HCT116 (cell line): ENCODE results near the gene S100P. TPM values are rescaled to one million over a fixed set of nuclear protein-coding genes. Genes with fewer than 3 reads are reported as not detected.

Source experiments
- ATAC-seq: fragments of 200-7000 bp; cut with Tn5 transposase; 2 replicates; pipeline ENCODE4 v1.9.1; 2020; ENCODE audit warnings: mild to moderate bottlenecking, moderate library complexity
- BruUV-seq: library from RNA; stranded (reverse); fragments of 400-500 nt; replicated peaks from 2 replicates; lab custom pipeline; 2021; lab: Mats Ljungman, UMichigan
- CTCF ChIA-PET: fragments of 300-600 bp; sonication (Branson Sonifier 250); formaldehyde crosslinking; loops from one replicate; lab custom pipeline; 2021; ENCODE audit warnings: antibody characterized with exemption; lab: Charles Lee
- POLR2A ChIA-PET: fragments of 300-600, 350-600 bp; sonication (Branson Sonifier 250); formaldehyde crosslinking; loops from one replicate; lab custom pipeline; 2021; ENCODE audit warnings: antibody characterized with exemption; lab: Charles Lee
- RAD21 ChIA-PET, 2 experiments: fragments of 300-600 bp; sonication (Branson Sonifier 250); formaldehyde crosslinking; loops; one replicate each; lab custom pipeline; 2023; ENCODE audit warnings: low total read pairs in 2 of 2; ENCODE audit not compliant: uncharacterized antibody in 2 of 2, unreplicated experiment in 2 of 2, low non-redundant PET in 1 of 2; lab: Charles Lee
- DNase-seq: peaks from one replicate; pipeline ENCODE4 v3.0.0-alpha.2; 2010; ENCODE audit warnings: low read depth, low spot score
- H2AFZ ChIP-seq: fragments of 200-600 bp; shearing (Covaris generic), sonication (generic); 2 replicates; pipeline ENCODE4 v1.6.1; 2017; ENCODE audit warnings: low read depth, mixed run types, mixed read lengths, antibody characterized with exemption, low read length; ENCODE audit not compliant: poor library complexity, severe bottlenecking
- H3K27ac ChIP-seq: 2 replicates; pipeline ENCODE4 v1.5.1; 2012; ENCODE audit warnings: low read depth, low read length
- H3K27me3 ChIP-seq: fragments of 200-600 bp; sonication (generic); 2 replicates; pipeline ENCODE4 v1.6.1; 2016; ENCODE audit warnings: mixed run types, low read length, mixed read lengths; ENCODE audit not compliant: insufficient read depth
- H3K36me3 ChIP-seq, 2 experiments: fragments of 200-500 bp in 1 of 2; fragments of 200-600 bp in 1 of 2; sonication (Bioruptor generic) in 1 of 2; sonication (generic) in 1 of 2; 2 replicates each; pipeline versions ENCODE4 v1.5.1 to v1.6.1; 2014 to 2016; ENCODE audit warnings: low read length in 2 of 2, inconsistent platforms in 1 of 2, mixed read lengths in 1 of 2, mixed run types in 1 of 2; ENCODE audit not compliant: insufficient read depth in 2 of 2, control insufficient read depth in 1 of 2
- H3K4me1 ChIP-seq, 2 experiments: fragments of 200-600 bp in 1 of 2; sonication (generic) in 1 of 2; 2 replicates each; pipeline versions ENCODE4 v1.5.1 to v1.6.1; 2012 to 2017; ENCODE audit warnings: low read length in 2 of 2, inconsistent platforms in 1 of 2, mild to moderate bottlenecking in 1 of 2, mixed read lengths in 1 of 2, mixed run types in 1 of 2, moderate library complexity in 1 of 2; ENCODE audit not compliant: insufficient read depth in 2 of 2, control insufficient read depth in 1 of 2
- H3K4me2 ChIP-seq: fragments of 200-600 bp; sonication (generic); 2 replicates; pipeline ENCODE4 v1.6.1; 2017; ENCODE audit warnings: mixed run types, low read length, mixed read lengths
- H3K4me3 ChIP-seq, 2 experiments: fragments of 200-600 bp in 1 of 2; sonication (generic) in 1 of 2; replicated peaks in 1 of 2; 2 replicates each; pipeline ENCODE4 v1.5.1; 2011 to 2016; ENCODE audit warnings: low read length in 2 of 2, control low read depth in 1 of 2, low read depth in 1 of 2, mild to moderate bottlenecking in 1 of 2, mixed read lengths in 1 of 2, mixed run types in 1 of 2
- H3K79me2 ChIP-seq: fragments of 200-600 bp; sonication (generic); 2 replicates; pipeline ENCODE4 v1.6.1; 2017; ENCODE audit warnings: mild to moderate bottlenecking, mixed run types, low read length, moderate library complexity, mixed read lengths; ENCODE audit not compliant: insufficient read depth
- H3K9ac ChIP-seq: fragments of 200-600 bp; sonication (generic); 2 replicates; pipeline ENCODE4 v1.6.1; 2016; ENCODE audit warnings: low read length, mixed read lengths
- H3K9me2 ChIP-seq: fragments of 200-600 bp; sonication (generic), shearing (Covaris generic); 2 replicates; pipeline ENCODE4 v1.6.1; 2017; ENCODE audit warnings: mixed run types, mild to moderate bottlenecking, moderate library complexity; ENCODE audit not compliant: insufficient read depth
- H3K9me3 ChIP-seq, 2 experiments: fragments of 200-500 bp in 1 of 2; fragments of 200-600 bp in 1 of 2; sonication (Bioruptor generic) in 1 of 2; sonication (generic) in 1 of 2; 2 replicates each; pipeline ENCODE4 v1.6.1; 2014 to 2017; ENCODE audit warnings: low read length in 2 of 2, mixed read lengths in 2 of 2, inconsistent platforms in 1 of 2, low read depth in 1 of 2, mild to moderate bottlenecking in 1 of 2, mixed run types in 1 of 2, moderate library complexity in 1 of 2; ENCODE audit not compliant: control insufficient read depth in 1 of 2, insufficient read depth in 1 of 2
- H4K20me1 ChIP-seq: fragments of 200-600 bp; sonication (generic), shearing (Covaris generic); 2 replicates; pipeline ENCODE4 v1.6.1; 2017; ENCODE audit warnings: mixed run types, mild to moderate bottlenecking, moderate library complexity; ENCODE audit not compliant: insufficient read depth
- CBX3 ChIP-seq: IDR thresholded peaks from 2 replicates; pipeline ENCODE4 v1.6.1; 2012; ENCODE audit warnings: low read depth
- ELF1 ChIP-seq: IDR thresholded peaks from 2 replicates; pipeline ENCODE4 v1.6.1; 2012; ENCODE audit warnings: low read depth, borderline replicate concordance
- EZH2 ChIP-seq: fragments of 200-600 bp; sonication (generic); IDR thresholded peaks from 2 replicates; pipeline ENCODE4 v1.6.1; 2017; ENCODE audit warnings: antibody characterized with exemption, mixed run types
- FOSL1 ChIP-seq: IDR thresholded peaks from 2 replicates; pipeline ENCODE4 v1.6.1; 2012; ENCODE audit warnings: low read depth
- POLR2A ChIP-seq: IDR thresholded peaks from 2 replicates; pipeline ENCODE4 v1.7.0; 2011; ENCODE audit warnings: borderline replicate concordance; ENCODE audit not compliant: insufficient read depth, insufficient read length; ENCODE audit errors: extremely low read depth
- POLR2AphosphoS5 ChIP-seq: IDR thresholded peaks from 2 replicates; pipeline ENCODE4 v1.6.1; 2011; ENCODE audit warnings: mild to moderate bottlenecking, low read depth, low read length, moderate library complexity
- RAD21 ChIP-seq: IDR thresholded peaks from 2 replicates; pipeline ENCODE4 v1.6.1; 2012; ENCODE audit warnings: low read depth, mild to moderate bottlenecking
- SIN3A ChIP-seq: IDR thresholded peaks from 2 replicates; pipeline ENCODE4 v1.6.1; 2012; ENCODE audit warnings: low read depth
- SP1 ChIP-seq: IDR thresholded peaks from 2 replicates; pipeline ENCODE4 v1.6.1; 2012; ENCODE audit warnings: low read depth
- SRF ChIP-seq: IDR thresholded peaks from 2 replicates; pipeline ENCODE4 v1.6.1; 2012; ENCODE audit warnings: low read depth
- TCF7L2 ChIP-seq: IDR thresholded peaks from 2 replicates; pipeline ENCODE4 v1.7.0; 2011; ENCODE audit warnings: borderline replicate concordance, inconsistent platforms; ENCODE audit not compliant: insufficient read depth, insufficient read length; ENCODE audit errors: extremely low read depth
- YY1 ChIP-seq: IDR thresholded peaks from 2 replicates; pipeline ENCODE4 v1.6.1; 2011; ENCODE audit warnings: low read length, low read depth, moderate library complexity, mild to moderate bottlenecking; ENCODE audit not compliant: insufficient replicate concordance; ENCODE audit errors: extremely low read depth
- ZFX ChIP-seq: fragments of 450-650 bp; IDR thresholded peaks from 2 replicates; pipeline ENCODE4 v1.6.1; 2017
- ZNF274 ChIP-seq: fragments of 200-500 bp; sonication (Bioruptor generic); IDR thresholded peaks from 2 replicates; pipeline ENCODE4 v1.6.1; 2014; ENCODE audit warnings: mild to moderate bottlenecking, low read depth, low read length, inconsistent platforms
- intact Hi-C: fragments of 100-400 bp; cut with micrococcal nuclease; formaldehyde crosslinking; loops from 2 replicates; pipeline ENCODE4 v1.10.0; 2022
- total RNA-seq: library from RNA; stranded (reverse); gene quantifications from one replicate; pipeline ENCODE4 v1.2.1, GENCODE V29; 2021; ENCODE audit not compliant: unreplicated experiment
- TF ChIP-seq, protein P1 (sequence below): IDR thresholded peaks from 2 replicates; pipeline ENCODE4 v1.6.1; 2012

Gene S100P
- total RNA-seq, 1 experiment from 2014 or later: 4.1 TPM

- Histone ChIP-seq H3K4me1 (peaks cover 12 to 32% of the 10 kb centered on the region in 2 experiments), H4K20me1 (no peaks in the 10 kb centered on the region), H3K4me2 (no peak overlapping the region), H3K27me3 (no peaks in the 10 kb centered on the region), H3K9me3 (no peaks in the 10 kb centered on the region), H3K9me2 (no peaks in the 10 kb centered on the region), H3K4me3 (no peak overlapping the region), H2AFZ (no peak overlapping the region), H3K79me2 (no peaks in the 10 kb centered on the region), H3K36me3 (no peaks in the 10 kb centered on the region), H3K9ac (no peak overlapping the region), H3K27ac (no peak overlapping the region)
- TF ChIP-seq POLR2A (no peak), EZH2 (no peak), SP1 (no peak), YY1 (no peak)
- intact Hi-C loops: no loop called here
- DNase-seq: no peak
- ChIA-PET CTCF (no interaction called here), RAD21 (no interaction called here), POLR2A (no interaction called here)
- no TSS peak for BruUV-seq
- no peak for ATAC-seq
Observed at GRCh38 chr4:6731318-6731675, 37.6 kb downstream of the S100P start.

GRCh38 chr4:6731780-6732179 lies 38.1 kb downstream of the S100P start:
- Histone ChIP-seq H3K27me3 (no peaks in the 10 kb centered on the region), H3K9me3 (no peaks in the 10 kb centered on the region), H3K27ac (no peak overlapping the region), H3K4me2 (no peak overlapping the region), H2AFZ (no peak overlapping the region), H3K9me2 (no peaks in the 10 kb centered on the region), H3K36me3 (no peaks in the 10 kb centered on the region), H3K9ac (no peak overlapping the region), H3K4me1 (peaks cover 12 to 32% of the 10 kb centered on the region in 2 experiments), H3K79me2 (no peaks in the 10 kb centered on the region), H4K20me1 (no peaks in the 10 kb centered on the region), H3K4me3 (no peak overlapping the region)
- no peak for DNase-seq
- ChIA-PET CTCF (no interaction called here), RAD21 (no interaction called here), POLR2A (no interaction called here)
- intact Hi-C loops: no loop called here
- ATAC-seq: no peak
- TF ChIP-seq ZNF274: no peak
- TF ChIP-seq SIN3A: no peak
- TF ChIP-seq EZH2: no peak
- no peak for TF ChIP-seq POLR2A
- no peak for TF ChIP-seq RAD21
- TF ChIP-seq, protein P1, sequence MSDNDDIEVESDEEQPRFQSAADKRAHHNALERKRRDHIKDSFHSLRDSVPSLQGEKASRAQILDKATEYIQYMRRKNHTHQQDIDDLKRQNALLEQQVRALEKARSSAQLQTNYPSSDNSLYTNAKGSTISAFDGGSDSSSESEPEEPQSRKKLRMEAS: no peak
- no peak for TF ChIP-seq ELF1
- no peak for TF ChIP-seq FOSL1
- no peak for TF ChIP-seq CBX3
- TF ChIP-seq POLR2AphosphoS5: no peak
- no peak for TF ChIP-seq SRF
- TF ChIP-seq TCF7L2: no peak
- TF ChIP-seq ZFX: no peak
- no TSS peak for BruUV-seq
